ENCODE measurements around the gene SLC12A5. TPM values are rescaled to one million over a fixed set of nuclear protein-coding genes. Genes with fewer than 3 reads are reported as not detected.

Gene SLC12A5
- polyA plus RNA-seq, 1 donor from 2014 or later = 0.11 TPM

DNA sequence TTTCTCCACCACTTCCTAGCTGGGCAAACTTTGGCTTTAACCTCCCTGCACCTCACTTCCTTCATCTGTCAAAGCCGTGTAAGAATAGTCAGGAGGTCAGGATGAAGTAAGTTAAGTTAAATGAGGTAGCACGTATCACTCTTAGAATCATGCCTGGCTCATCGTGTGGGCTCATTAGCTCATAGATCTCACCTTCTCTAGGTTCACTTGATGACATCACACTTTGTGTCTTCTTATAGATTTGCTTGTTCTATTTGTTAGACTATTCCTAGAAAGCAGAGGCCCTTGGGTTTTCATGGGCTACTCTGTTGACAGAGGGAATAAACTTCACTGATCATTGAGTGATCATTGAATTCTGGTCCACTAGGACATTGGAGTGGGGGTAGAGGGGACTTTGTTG lies 72.9 kb downstream of the SLC12A5 start:
- Mint-ChIP-seq H3K27me3 (no peaks in the 10 kb centered on the region), H3K4me3 (no peak overlapping the region), H3K4me1 (peaks cover 8 to 19% (median 9%) of the 10 kb centered on the region in 3 donors), H3K9me3 (no peaks in the 10 kb centered on the region), H3K27ac (peak overlapping the region in 1 of 3 donors; percentile 20), H3K36me3 (no peaks in the 10 kb centered on the region)

DNA sequence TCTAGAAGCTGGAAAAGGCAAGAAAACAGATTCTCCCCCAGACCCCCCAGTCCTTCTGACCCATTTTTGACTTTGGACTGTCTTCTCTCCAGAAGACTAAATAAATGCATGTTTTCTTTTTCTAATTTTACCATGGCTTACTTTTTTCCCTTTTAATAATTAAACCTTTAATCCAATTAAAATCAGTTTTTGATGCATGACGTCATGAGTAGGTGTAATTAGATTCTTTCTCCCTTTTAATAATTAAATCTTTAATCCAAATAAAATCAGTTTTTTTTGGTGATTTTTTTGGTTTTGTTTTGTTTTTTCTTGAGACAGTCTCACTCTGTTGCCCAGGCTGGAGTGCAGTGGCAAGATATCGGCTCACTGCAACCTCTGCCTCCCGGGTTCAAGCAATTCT lies 73.9 kb downstream of the SLC12A5 start:
- Mint-ChIP-seq H3K9me3 (no peaks in the 10 kb centered on the region), H3K27ac (no peak overlapping the region), H3K4me3 (no peak overlapping the region), H3K27me3 (no peaks in the 10 kb centered on the region), H3K4me1 (peaks cover 15 to 19% (median 15%) of the 10 kb centered on the region in 3 donors), H3K36me3 (no peaks in the 10 kb centered on the region)

DNA sequence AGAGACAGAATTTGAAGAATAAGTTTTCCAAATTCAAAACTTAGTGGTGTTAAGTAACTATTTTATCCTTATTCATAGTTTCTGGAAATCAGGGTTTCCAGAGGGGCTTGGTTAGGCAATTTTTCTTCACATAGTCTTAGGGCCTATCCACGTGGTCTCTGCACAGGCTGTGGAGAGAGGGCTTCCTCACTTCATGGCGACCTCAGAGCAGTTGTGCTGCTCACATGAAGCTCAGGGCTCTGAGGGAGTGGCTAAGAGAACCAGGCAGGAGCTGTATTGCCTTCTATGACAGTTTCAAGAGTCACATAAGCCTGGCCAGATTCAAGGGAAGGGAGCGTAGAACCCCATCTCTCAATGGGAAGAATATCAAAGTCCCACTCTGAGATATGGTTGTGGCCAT lies 75.2 kb downstream of the SLC12A5 start:
- Mint-ChIP-seq H3K27me3 (no peaks in the 10 kb centered on the region), H3K4me3 (no peak overlapping the region), H3K4me1 (peaks cover 22 to 26% (median 25%) of the 10 kb centered on the region in 3 donors), H3K9me3 (no peaks in the 10 kb centered on the region), H3K27ac (no peak overlapping the region), H3K36me3 (no peaks in the 10 kb centered on the region)

DNA sequence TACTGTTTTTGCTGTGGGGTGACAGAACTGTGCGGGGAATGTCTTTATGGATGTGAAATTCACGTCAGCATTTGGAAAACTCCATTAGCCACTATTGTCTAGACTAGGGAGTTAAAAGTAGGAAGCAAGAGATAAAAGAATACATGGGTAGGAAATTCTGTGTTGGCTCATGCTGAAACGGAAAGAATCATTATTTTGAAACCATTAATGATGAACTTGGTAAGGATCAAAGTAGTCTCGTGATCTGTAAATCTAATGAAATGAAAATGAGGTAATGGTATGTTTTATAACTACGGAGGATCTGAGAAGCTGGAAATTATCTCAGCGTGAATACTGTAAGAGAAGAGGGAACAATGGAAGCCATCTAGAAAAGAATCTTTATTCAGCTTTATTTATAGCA lies 78.0 kb downstream of the SLC12A5 start:
- peaks cover 17 to 42% (median 33%) of the 10 kb centered on the region in 3 donors for H3K4me1 Mint-ChIP-seq

DNA sequence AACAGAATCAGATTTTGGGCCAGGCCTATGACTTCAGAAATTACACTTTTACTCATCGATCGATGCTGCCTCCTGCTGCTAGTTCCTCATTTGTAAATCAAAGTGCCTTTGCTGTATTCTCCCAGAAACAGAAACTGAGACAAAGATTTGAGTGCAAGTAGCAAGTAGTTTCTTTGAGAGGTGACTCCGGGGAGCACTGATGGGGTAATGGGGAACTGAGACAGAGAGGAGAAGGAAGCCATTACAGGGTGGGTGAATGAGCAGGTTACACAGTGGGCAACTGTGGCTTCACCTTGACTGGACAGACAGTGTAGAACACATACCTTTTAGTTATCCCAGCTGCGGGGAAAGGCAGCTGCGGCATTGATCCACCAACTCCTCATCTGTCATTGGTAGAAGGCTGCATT lies 79.4 kb downstream of the SLC12A5 start:
- peak overlapping the region in 3 of 4 donors; percentile 11 to 85 (median 30) for H3K4me3 Mint-ChIP-seq
- peak overlapping the region; percentile 46 to 94 (median 73) for H3K27ac Mint-ChIP-seq
- H3K27me3 Mint-ChIP-seq = no peaks in the 10 kb centered on the region
- H3K9me3 Mint-ChIP-seq = no peaks in the 10 kb centered on the region
- peaks cover 15 to 42% (median 35%) of the 10 kb centered on the region in 3 donors for H3K4me1 Mint-ChIP-seq
- H3K36me3 Mint-ChIP-seq = no peaks in the 10 kb centered on the region

More for the DNA sequence above, 78.0 kb downstream of the SLC12A5 start:
- Mint-ChIP-seq H3K27me3 (no peaks in the 10 kb centered on the region), H3K27ac (peak overlapping the region in 1 of 3 donors; percentile 85), H3K9me3 (no peaks in the 10 kb centered on the region), H3K4me3 (no peak overlapping the region), H3K36me3 (no peaks in the 10 kb centered on the region)

DNA sequence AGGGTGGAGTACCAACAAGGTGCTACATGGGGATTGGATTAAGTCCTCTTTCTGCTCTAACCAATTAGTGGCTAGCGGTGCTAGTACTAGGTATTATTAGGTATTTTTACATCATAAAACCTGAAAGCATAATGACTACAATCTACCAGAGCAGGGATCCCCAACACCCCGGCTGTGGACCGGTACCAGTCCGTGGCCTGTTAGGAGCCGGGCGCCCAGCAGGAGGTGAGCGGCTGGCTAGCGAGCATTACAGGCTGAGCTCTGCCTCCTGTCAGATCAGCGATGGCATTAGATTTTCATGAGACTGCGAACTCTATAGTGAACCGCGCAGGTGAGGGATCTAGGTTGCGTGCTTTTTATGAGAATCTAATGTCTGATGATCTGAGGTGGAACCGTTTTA lies 80.0 kb downstream of the SLC12A5 start:
- Mint-ChIP-seq H3K4me3 (peak overlapping the region in 2 of 4 donors; percentile 30 to 85), H3K27ac (peak overlapping the region; percentile 46 to 94 (median 73)), H3K4me1 (peaks cover 18 to 42% (median 35%) of the 10 kb centered on the region in 3 donors), H3K9me3 (no peaks in the 10 kb centered on the region), H3K36me3 (no peaks in the 10 kb centered on the region), H3K27me3 (no peaks in the 10 kb centered on the region)

Other genes with a start within 250 kb of the SLC12A5 start
- not detected for gene WFDC3, start 237.3 kb upstream of the SLC12A5 start, polyA plus RNA-seq
- gene DNTTIP1, start 237.3 kb upstream of the SLC12A5 start, polyA plus RNA-seq = 39.7 TPM
- gene UBE2C, start 216.6 kb upstream of the SLC12A5 start, polyA plus RNA-seq = 0.46 TPM
- 3.2 TPM for gene TNNC2, start 201.9 kb upstream of the SLC12A5 start, polyA plus RNA-seq
- 2.4 TPM for gene SNX21, start 195.4 kb upstream of the SLC12A5 start, polyA plus RNA-seq
- 45.2 TPM for gene ACOT8, start 171.8 kb upstream of the SLC12A5 start, polyA plus RNA-seq
- 3.0 TPM for gene ZSWIM3, start 171.6 kb upstream of the SLC12A5 start, polyA plus RNA-seq
- gene ZSWIM1, start 148.0 kb upstream of the SLC12A5 start, polyA plus RNA-seq = 5.8 TPM
- not detected for gene SPATA25, start 141.6 kb upstream of the SLC12A5 start, polyA plus RNA-seq
- 1.6 TPM for gene NEURL2, start 138.0 kb upstream of the SLC12A5 start, polyA plus RNA-seq
- 107 TPM for gene CTSA, start 137.9 kb upstream of the SLC12A5 start, polyA plus RNA-seq
- 1.3 TPM for gene PLTP, start 117.1 kb upstream of the SLC12A5 start, polyA plus RNA-seq
- gene PCIF1, start 94.5 kb upstream of the SLC12A5 start, polyA plus RNA-seq = 98.9 TPM
- 15.1 TPM for gene ZNF335, start 57.0 kb upstream of the SLC12A5 start, polyA plus RNA-seq
- not detected for gene MMP9, start 20.3 kb upstream of the SLC12A5 start, polyA plus RNA-seq
- 30.1 TPM for gene NCOA5, start 60.7 kb downstream of the SLC12A5 start, polyA plus RNA-seq
- 217 TPM for gene CD40, start 89.1 kb downstream of the SLC12A5 start, polyA plus RNA-seq